Germinal center (tissue), 1 donor: ENCODE measurements around the gene FYTTD1.
"Not testable (repeated sequence)": the region's sequence is repeated elsewhere in the genome, so short reads cannot be mapped to it uniquely, and the experiment has no call there.

Experiments used
- DNase-seq: peaks from one replicate; pipeline ENCODE4 v3.0.0; 2012; ENCODE audit warnings: mixed read lengths, low spot score

Gene FYTTD1, protein sequence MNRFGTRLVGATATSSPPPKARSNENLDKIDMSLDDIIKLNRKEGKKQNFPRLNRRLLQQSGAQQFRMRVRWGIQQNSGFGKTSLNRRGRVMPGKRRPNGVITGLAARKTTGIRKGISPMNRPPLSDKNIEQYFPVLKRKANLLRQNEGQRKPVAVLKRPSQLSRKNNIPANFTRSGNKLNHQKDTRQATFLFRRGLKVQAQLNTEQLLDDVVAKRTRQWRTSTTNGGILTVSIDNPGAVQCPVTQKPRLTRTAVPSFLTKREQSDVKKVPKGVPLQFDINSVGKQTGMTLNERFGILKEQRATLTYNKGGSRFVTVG

DNA sequence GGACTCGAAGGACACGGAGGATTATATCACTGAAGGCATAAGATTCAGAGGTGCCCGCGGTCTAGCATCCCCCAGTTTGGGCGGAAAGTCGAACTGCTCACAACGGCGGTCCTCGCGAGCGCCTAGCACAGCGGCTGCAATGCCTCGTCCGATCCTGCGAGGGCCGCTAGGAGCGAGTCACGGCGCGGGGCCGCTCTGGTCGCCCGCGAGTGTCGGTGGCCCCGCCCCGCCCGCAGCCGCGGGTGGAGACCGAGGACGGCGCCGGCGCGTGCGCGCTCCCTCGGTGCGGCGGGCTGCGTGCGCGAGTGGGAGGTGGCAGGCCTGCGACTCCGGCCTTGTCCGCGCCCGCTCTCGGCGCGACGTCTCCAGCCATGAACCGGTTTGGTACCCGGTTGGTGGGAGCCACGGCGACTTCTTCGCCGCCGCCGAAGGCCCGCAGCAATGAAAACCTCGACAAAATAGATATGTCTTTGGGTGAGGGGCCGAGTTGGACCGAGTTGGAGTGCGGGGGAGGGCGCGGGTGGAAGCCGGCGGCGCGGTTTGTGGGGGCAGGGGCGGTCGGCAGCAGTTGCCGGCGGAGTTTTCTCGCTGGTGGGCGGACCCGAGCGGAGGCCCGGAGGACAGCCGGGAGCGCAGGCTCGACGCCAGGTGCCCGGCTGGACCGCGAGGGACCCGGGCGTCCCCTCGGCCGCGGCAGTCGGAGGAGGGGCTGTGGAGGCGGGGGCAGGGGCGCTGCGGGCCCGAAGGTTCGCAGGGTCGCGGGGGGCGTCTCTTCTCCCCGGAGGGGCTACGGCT, at the start of gene FYTTD1:
TSS of gene FYTTD1 (plus strand) at position 283 of the 795 bp plus-strand sequence. CDS start at position 372, 89 bp downstream.
- peak; percentile 94 for DNase-seq

DNA sequence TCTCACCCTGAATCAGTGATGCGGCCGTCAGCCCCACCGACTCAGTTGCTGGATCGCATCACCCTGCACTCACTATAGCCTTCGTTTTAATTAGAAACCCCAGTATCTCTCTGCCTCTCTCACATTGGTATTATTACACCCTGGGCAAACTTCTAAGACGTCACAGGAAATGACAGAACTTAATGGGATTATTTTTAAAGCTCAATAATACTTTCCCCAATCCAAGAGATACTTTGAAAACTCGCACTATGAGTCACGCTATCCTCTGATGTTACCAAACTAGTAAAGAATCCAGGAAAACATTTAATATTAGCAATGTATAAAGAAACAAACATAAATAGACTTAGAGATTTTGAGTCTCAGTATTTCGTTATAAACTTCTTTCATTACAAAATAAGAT, 49.6 kb upstream of the FYTTD1 start:
- no peak for DNase-seq

DNA sequence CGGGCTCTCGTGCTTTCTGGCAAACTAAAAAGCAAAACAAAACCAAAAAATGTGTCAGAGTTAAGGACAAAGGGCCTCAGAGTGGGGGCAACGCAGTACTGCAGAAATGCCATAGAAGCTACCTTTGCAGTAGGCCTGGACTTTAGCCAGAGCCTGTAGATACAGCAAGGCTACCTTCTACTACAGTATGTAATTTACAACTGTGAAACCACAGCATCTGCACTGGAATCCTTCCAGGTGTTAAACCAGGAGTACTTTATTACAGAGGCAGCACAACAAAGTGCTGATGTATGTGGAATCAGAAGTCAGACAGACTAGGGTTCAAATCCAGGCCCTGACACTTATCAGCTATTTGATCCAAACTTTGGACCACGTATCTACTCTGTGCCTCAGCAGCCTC, 47.8 kb upstream of the FYTTD1 start:
- DNase-seq = no peak

DNA sequence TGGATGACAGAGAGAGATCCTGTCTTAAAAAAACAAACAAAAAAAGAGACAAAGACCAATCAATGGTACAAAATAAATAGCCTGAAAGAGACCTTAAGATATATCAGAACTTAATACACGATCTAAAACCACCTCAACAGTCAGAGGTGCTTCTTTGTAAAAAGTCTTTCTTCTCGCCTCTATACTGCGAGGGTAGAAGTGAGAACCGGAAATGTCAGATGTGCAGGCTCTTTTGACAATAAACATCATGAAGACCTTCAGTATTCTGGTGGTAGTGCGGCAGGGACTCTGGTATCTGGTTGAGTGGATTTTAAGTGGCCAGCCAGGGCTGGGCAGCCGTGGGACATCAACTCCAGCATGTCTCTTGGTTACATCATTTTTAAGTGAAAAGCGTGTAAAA, 43.0 kb upstream of the FYTTD1 start:
- DNase-seq = no peak

DNA sequence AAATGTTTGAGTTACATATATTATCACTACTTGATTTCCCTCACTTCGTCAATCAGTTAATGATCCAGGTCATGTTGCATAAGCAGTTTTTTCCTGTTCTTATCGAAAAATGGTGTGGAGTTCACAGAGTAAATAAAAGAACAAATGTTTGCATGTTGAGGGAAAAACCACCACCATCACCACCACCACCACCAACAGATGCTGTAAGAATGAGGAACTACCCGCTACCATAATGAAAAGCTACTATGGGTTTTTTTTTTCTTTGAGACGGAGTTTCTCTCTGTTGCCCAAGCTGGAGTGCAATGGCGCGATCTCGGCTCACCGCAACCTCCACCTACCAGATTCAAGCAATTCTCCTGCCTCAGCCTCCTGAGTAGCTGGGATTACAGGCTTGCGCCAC, 40.5 kb upstream of the FYTTD1 start:
- no peak for DNase-seq

DNA sequence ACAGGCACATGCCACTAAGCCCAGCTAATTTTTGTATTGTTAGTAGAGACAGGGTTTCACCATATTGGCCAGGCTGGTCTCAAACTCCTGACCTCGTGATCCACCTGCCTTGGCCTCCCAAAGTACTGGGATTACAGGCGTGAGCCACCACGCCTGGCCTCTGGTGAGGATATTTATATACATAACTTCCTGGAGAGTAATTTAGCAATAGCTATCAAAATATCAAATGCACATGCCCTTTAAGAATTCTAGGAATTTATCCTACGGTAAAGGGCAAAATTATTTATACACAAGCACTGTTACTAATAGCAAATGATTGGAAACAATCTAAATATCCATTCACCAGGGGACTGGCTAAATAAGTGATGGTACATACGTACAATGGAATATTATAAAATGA, 38.7 kb upstream of the FYTTD1 start:
- DNase-seq = not testable (repeated sequence)

DNA sequence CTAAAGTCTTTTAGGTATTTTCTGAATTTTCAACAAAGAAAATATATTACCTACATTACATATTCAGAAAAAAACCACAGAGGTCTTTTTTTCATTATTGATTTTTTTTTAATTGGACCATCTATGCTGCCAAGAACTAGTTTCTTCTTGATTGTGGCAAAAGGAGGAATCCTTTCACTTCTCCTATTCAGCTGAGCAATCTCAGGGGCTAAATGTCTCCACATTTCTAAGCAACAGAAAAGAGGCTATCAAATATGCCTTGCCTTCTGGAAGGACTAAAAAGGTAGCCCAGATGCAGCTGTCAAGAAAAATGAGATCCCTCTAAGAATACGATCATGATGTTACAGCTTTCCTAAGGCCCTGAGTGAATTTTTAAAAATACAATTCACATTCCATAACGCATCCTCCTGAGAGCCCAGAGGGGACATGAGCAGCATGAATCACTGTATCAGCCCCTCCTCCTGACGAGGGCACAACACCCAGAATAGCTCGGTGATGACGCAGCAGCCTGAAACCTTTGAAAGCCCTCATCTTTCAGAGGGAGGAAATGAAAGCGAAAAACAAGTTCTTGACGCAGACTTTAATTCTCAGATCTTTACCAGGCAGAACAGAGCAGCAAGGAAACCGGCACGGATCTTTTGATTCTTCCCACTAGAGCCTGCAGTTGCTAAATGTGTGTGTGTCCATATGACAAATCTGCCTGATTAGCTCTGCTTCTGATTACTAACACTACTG, 37.5 kb upstream of the FYTTD1 start:
- peak; percentile 60 for DNase-seq

DNA sequence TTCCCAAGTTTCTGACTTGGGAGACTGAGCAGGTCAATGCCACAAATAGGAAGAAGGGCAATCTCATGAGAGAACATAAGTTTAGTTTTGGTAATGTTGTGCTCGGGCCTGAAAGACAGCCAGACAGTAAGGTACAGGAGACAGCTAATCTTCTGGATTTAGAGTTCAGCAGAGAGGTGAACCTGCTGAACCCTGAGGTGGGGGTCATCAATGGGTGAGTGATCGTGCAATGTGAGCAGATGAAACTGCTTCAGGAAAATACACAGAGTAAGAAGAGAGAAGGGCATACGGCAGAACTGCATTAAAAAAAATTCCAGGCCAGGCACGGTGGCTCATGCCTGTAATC, 36.2 kb upstream of the FYTTD1 start:
- no peak for DNase-seq

DNA sequence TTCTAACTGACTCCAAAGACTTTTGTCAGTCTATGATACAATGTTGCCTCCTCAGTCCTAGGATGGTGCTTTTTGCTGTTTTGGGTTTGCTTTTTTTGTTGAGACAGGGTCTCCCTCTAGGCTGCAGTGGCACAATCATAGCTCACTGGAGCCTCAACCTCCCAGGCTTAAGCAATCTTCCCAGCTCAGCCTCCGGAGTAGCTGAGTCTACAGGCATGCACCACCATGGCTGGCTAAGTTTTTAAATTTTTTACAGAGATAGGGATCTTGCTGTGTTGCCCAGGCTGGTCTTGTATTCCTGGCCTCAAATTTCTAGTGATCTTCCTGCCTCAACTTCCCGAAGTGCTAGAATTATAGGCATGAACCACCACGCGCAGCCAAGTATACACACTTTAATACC, 35.4 kb upstream of the FYTTD1 start:
- DNase-seq = no peak

DNA sequence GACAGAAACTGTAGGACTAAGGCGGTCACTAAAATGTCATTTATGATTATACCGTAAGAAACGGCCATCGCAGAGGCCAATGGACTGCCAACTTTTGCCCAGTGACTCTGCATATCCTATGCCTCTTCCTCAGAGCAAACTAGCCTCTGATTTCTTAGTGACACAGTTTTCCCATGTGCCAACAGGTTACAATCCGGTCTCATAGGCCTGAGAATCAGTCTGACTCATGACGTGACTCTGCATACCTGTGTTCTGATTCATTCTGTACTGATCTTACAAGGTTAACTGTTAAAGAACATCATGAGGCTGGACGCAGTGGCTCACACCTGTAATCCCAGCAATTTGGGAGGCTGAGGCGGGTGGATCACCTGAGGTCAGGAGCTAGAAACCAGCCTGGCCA, 30.8 kb upstream of the FYTTD1 start:
- DNase-seq = no peak

DNA sequence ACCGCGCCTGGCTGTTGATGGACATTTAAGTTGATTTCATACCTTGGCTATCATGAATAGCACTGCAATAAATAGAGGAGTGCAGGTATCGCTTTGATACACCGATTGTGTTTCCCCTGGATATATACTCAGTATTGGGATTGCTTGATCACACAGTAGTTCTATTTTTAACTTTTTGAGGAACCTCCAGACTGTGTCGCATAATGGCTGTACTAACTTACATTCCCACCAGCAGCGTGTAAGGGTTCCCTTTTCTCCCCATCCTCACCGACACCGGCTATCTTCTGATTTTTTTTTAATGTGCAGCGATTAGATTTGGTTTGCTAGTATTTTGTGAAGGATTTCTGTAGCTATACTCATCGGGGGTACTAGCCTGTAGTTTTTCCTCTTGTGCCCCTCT, 29.0 kb upstream of the FYTTD1 start:
- no peak for DNase-seq

DNA sequence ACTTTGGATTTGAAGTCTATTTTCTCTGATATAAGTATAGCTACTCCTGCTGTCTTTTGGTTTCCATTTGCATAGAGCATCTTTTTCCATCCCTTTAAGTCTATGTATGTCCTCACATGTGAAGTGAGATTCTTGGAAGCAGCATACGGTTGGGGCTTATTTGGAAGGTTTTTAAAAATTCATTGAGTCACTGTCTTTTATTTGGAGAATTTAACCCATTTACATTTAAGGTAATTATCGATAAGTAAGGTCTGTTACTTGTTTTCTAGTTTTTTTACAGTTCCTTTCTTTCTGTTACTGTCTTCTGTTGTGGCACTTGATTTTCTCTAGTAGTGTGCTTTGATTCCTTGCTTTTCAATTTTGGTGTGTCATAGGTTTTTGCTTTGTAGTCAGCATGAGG, 26.9 kb upstream of the FYTTD1 start:
- DNase-seq = no peak

DNA sequence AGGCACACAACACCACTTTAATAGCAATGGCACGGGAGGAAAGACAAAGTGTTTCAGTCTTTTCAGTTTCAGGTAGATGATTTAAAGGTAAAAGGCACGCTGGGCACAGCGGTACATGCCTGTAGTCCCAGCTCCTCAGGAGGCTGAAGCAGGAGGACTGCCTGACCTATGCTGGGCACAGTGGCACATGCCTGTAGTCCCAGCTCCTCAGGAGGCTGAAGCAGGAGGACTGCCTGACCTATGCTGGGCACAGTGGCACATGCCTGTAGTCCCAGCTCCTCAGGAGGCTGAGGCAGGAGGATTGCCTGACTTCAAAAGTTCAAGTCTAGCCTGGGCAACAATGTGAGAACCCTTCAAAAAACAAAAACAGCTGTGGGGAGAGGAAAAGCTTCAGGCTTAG, 21.8 kb upstream of the FYTTD1 start:
- DNase-seq = not testable (repeated sequence)

DNA sequence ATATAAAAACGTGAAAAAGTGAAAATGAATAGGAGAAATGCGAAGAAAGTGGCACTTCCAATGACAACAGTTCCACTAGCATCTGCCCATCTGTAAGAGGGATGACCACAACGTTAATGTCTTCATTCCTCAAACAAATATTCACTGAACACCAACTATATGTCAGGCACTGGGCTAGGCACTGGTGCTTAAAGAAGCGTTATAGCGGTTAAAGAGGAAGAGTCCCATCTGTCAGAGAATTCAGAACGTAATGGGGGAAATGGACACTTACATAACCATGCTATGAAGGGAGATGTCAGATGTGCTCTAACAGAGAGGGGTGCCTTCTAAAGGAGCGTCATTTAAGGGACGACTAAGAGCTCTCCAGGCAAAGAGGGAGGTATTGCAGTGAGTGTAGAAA, 21.2 kb upstream of the FYTTD1 start:
- DNase-seq = no peak

DNA sequence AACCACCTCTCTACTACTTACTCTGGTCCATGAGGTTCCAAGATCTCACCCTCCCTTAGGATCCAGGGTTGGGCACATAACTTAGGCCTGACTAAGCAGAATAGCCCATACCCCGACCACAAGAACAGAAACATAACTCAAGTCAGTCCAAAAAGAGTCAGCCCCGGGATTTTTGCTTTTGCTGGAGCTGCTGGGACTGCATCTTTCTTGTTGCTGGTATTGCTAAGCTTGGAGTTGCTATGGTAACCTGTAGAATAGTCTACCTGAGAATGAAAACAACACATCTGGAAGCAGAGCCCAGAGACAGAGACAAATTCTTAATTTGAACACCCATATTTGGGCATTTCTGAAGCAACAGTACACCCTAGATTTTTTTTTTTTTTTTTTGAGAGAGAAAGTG, 19.5 kb upstream of the FYTTD1 start:
- DNase-seq = no peak

DNA sequence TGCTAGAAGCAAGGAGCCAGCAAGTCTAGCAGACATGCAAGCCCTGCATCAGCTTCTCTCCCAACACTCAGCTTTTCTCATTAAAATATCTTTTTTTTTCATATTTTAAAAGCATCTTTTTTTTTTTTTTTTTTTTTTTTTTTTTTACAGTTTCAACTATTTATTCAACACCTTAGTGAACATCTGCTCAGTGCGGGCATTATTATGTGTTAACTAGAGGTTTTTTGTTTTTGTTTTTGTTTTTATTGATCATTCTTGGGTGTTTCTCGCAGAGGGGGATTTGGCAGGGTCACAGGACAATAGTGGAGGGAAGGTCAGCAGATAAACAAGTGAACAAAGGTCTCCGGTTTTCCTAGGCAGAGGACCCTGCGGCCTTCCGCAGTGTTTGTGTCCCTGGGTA, 18.9 kb upstream of the FYTTD1 start:
- DNase-seq = not testable (repeated sequence)

DNA sequence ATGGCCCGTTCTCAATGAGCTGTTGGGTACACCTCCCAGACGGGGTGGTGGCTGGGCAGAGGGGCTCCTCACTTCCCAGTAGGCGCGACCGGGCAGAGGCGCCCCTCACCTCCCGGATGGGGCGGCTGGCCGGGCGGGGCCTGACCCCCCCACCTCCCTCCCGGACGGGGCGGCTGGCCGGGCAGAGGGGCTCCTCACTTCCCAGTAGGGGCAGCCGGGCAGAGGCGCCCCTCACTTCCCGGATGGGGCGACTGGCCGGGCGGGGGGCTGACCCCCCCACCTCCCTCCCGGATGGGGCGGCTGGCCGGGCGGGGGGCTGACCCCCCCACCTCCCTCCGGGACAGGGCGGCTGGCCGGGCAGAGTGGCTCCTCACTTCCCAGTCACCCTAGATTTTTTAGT, 18.2 kb upstream of the FYTTD1 start:
- not testable (repeated sequence) for DNase-seq

DNA sequence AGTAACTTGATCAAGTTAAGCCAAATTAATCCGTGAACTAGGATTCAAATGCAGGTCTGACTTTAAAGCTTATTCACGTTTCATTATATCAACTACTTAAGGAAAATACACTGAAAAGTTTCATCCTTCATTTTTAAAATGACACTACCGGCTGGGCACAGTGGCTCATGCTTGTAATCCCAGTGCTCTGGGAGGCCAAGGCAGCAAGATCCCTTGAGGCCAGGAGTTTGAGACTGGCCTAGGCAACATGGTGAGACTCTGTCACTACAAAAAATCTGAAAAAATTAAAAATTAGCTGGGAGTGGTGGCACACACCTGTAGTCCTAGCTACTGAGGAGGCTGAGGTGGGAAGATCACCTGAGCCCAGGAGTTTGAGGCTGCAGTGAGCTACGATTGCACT, 16.6 kb upstream of the FYTTD1 start:
- DNase-seq = no peak

DNA sequence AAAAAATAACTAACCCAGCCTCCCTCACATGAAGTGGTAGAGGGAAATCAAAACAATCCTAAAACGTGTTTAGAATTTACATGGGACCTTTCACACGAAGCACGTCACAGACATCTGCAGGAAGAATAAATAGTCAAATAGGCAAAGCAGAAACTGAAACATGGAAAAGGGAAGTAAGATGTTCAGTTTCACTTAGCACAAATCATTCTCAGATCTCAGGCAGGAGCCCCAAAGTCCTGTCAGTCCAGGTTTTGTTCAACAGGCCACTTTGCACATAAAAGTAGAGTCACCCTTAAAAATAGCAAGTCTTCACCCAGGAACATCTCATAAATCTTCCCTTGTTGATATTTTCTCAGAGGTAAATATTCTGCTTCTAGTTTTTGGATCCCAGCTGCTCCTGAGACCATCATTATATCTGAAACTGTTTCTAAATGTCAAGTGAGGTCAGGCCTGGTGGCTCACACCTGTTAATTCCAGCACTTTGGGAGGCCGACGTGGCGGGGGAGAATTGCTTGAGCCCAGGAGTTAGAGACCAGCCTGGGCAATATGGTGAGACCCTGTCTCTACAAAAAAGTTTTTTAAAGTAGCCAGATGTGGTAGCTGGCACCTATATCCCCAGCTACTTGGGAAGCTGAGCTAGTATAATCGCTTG, 14.9 kb upstream of the FYTTD1 start:
- peak; percentile 74 for DNase-seq

DNA sequence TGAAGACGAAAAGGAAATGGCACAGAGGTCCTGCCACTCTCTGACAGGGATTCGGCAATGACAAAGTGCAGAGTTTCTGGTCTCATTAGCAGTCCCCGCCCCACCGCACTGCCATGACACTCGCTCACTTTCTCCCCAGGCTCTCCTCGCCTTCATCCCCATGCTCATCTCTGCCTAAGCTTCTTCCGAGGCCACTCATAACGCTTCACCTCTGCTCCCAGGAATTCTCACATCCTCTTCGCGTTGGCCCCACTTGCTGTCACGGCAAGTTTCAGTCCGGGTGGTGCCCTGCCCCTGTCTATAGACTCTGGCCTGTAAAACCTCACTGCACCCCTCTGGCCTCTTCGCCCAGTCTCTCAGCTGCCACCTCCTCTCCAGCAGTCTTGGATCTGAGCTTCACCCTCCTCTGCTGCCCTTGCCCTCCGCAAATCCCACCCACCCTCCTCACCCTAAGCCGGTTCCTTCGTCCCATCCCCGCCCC, 13.6 kb upstream of the FYTTD1 start:
- peak; percentile 57 for DNase-seq

DNA sequence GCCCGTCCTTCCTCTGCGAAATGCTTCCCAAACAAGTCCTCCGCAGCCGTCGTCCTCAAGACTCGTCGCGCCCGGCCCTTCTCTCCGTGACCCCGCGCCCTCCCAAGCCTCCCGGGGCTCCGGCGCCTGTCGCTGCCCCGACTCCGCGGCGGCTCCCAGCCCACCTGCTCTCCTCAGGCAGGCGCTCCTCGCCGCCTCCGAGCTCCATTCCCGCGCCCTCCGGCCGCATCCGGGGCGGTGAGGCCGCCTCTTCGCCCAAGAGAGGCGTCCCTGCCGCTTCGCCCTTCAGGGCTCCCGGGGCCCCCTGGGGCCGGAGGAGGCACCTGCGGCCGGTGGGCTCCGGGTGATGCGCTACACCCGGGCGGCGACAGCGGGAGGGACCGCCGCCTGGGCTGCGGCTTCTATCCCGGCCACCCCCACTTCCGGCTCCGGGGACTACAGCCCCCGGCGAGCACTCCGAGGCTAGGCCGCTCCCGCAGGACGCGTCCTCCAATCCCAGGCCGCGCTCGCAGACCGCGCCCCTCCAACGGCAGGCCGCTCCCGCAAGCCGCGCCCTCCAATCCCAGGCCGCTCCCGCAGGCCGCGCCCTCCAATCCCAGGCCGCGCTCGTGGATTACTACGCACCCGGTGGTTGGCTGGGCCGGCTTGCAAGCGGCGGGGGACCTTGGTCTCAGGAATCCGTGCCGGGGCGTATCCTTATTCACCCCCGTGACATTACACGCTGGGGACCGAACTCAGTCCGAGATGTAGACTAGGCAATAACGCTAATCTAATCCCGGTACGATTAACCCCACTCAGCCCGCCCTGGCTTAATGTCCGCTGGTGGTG, 13.0 kb upstream of the FYTTD1 start, which contains the start of gene RUBCN:
TSS of gene RUBCN (minus strand) at position 414 of the 828 bp plus-strand sequence. CDS start at position 229, 185 bp downstream.
- DNase-seq = peak; percentile 93
